BLaER1 treated with 17β-estradiol and CSF1 and Interleukin-3, amounts not matched to agents 10 nM and 100 nM (cell line): ENCODE results near the gene MYLK4.
A peak's percentile ranks its signal among the peaks of the same experiment; 100 is the strongest.

Experiments used
- H3K27ac ChIP-seq, 11 experiments: shearing (Covaris generic); formaldehyde crosslinking; 2 replicates each; pipeline ENCODE4 v1.8.1; 2022
- H3K27me3 ChIP-seq, 11 experiments: shearing (Covaris generic); formaldehyde crosslinking; 2 replicates each; pipeline ENCODE4 v1.8.1; 2022
- H3K36me3 ChIP-seq, 11 experiments: shearing (Covaris generic); formaldehyde crosslinking; 2 replicates each; pipeline ENCODE4 v1.8.1; 2022
- H3K4me1 ChIP-seq, 10 experiments: shearing (Covaris generic); formaldehyde crosslinking; 2 replicates each; pipeline ENCODE4 v1.8.1; 2022
- H3K4me2 ChIP-seq, 11 experiments: shearing (Covaris generic); formaldehyde crosslinking; 2 replicates each; pipeline ENCODE4 v1.8.1; 2022
- H3K4me3 ChIP-seq, 10 experiments: shearing (Covaris generic); formaldehyde crosslinking; 2 replicates each; pipeline ENCODE4 v1.8.1; 2022
- H3K9ac ChIP-seq, 11 experiments: shearing (Covaris generic); formaldehyde crosslinking; 2 replicates each; pipeline ENCODE4 v1.8.1; 2022
- H3K9me3 ChIP-seq, 11 experiments: shearing (Covaris generic); formaldehyde crosslinking; replicated peaks in 1 of 11; 2 replicates each; pipeline ENCODE4 v1.8.1; 2022
- H4K20me1 ChIP-seq, 11 experiments: shearing (Covaris generic); formaldehyde crosslinking; 2 replicates each; pipeline ENCODE4 v1.8.1; 2022
- Cebpa-rat ChIP-seq, 11 experiments: shearing (Covaris generic); IDR thresholded peaks; 2 replicates each; pipeline ENCODE4 v1.8.1; 2022

MYLK4 gene

DNA sequence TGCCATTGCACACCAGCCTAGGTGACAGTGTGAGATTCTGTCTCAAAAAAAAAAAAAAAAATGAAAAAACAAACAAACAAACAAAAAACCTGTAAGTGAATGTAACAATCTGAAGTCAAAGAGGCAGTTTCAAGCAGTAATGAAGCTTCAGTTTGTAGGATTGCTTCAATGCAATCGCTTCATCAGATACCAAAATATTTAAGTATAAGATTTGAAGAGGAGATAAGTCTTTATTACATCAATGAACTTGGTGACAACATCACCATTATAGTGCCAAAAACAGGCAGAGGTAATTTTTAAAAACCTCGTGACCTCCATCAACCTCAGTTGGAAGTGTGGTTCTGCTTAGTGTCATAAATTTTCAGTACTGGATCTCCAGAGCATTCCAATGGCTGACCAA lies 74.7 kb downstream of the MYLK4 start:
- no peak for TF ChIP-seq Cebpa-rat (IDR thresholded peaks at IDR 0.05)
- Histone ChIP-seq H3K27me3 (no peaks in the 10 kb centered on the region; a peak in 1 of 22 replicates), H3K4me2 (no peak overlapping the region), H3K4me3 (no peak overlapping the region), H3K9ac (no peak overlapping the region), H3K4me1 (no peaks in the 10 kb centered on the region), H3K9me3 (no peaks in the 10 kb centered on the region), H3K27ac (no peak overlapping the region), H3K36me3 (no peaks in the 10 kb centered on the region), H4K20me1 (no peaks in the 10 kb centered on the region)

DNA sequence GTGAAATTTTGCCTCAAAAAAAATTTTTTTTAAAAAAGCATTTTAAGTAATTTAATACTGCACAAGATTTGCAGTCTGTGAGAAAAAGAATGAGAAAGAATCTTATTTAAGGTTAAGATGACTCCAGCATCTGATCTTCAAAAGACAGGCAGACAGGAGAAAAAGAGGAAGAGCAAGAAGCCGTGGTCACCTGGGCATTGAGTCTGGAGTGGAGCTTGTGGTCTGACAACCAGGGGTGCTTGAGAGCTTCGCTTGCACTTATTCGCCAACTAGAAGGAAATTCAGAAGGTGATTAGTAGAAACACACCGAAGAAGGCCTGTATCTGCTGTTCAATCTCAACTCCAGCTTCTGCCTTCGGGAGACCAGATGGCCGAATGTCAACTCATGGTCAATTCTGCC lies 75.9 kb downstream of the MYLK4 start:
- Histone ChIP-seq H3K36me3 (no peaks in the 10 kb centered on the region), H3K4me1 (no peaks in the 10 kb centered on the region), H3K4me3 (no peak overlapping the region), H4K20me1 (no peaks in the 10 kb centered on the region), H3K27me3 (no peaks in the 10 kb centered on the region; a peak in 1 of 22 replicates), H3K9ac (no peak overlapping the region), H3K27ac (no peak overlapping the region), H3K9me3 (no peaks in the 10 kb centered on the region), H3K4me2 (no peak overlapping the region)
- TF ChIP-seq Cebpa-rat (IDR thresholded peaks at IDR 0.05), result no peak

DNA sequence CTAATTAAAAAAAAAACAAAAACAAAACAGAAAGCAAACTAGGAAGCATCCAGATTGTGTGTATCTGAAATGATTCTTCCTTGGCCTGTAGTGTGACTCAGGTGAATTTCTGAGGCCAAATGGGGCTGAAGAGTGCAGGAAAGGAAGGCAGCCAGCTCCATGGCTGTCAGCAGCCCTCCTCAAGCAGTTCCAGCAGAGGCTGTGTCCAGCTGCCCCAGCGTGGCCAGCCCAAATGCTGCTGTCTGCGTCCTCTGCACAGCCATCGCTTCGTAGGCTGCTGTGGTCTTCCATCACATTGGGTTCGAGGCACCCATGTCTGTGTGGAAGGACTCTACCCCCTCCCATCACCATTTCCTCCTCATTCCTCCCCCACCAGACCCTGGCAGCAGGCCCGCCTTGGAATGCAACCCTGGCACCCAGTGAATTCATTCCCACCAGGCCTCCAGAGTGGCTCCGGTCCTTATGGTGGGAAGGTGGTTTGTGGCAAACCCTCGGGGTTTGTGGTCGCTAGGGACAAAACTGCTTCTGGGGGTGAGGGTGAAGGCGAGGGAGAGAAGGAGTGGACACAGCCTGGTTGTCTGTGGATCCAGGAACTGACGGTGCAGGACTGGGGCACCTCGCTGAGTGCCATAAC lies 81.5 kb downstream of the MYLK4 start:
- no peak overlapping the region for H3K4me3 ChIP-seq
- no peak overlapping the region for H3K9ac ChIP-seq
- H3K9me3 ChIP-seq, result no peaks in the 10 kb centered on the region
- H4K20me1 ChIP-seq, result no peaks in the 10 kb centered on the region
- H3K36me3 ChIP-seq, result no peaks in the 10 kb centered on the region
- H3K27ac ChIP-seq, result no peak overlapping the region
- peaks cover 0 to 21% (median 0%) of the 10 kb centered on the region in 10 experiments; a peak in 5 of 20 replicates for H3K4me1 ChIP-seq
- H3K4me2 ChIP-seq, result no peak overlapping the region
- no peaks in the 10 kb centered on the region; a peak in 1 of 22 replicates for H3K27me3 ChIP-seq
- TF ChIP-seq Cebpa-rat (IDR thresholded peaks at IDR 0.05), result no peak

DNA sequence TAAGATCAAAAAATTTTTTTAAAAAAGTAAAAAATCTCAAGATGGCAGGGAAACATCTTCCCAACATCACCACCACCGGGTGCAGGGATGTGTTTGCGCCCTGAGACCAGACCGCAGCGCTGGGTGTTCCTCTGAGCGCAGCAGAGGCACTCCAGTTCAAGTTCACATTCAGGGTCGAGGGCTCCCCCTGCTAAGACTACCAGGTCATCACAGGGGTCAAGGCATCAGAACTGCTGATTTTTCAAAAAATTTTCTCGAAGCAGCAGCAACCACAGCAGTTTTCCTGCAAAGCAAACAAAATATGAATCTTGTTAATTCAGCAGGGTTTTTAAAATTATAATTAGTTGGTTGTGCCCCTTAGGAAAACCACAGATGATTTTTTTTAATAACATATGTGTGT lies 83.1 kb downstream of the MYLK4 start:
- Histone ChIP-seq H4K20me1 (no peaks in the 10 kb centered on the region), H3K27ac (no peak overlapping the region), H3K4me2 (peak overlapping the region in 3 of 11 experiments; percentile 15 to 20 (median 18); a peak in 4 of 22 replicates), H3K27me3 (no peaks in the 10 kb centered on the region; a peak in 1 of 22 replicates), H3K36me3 (no peaks in the 10 kb centered on the region), H3K9ac (no peak overlapping the region), H3K9me3 (peaks cover 0 to 7% (median under 1%) of the 10 kb centered on the region in 11 experiments; a peak in 2 of 22 replicates), H3K4me3 (no peak overlapping the region), H3K4me1 (peaks cover 0 to 21% (median 2%) of the 10 kb centered on the region in 10 experiments; a peak in 7 of 20 replicates)
- no peak for TF ChIP-seq Cebpa-rat (IDR thresholded peaks at IDR 0.05)

DNA sequence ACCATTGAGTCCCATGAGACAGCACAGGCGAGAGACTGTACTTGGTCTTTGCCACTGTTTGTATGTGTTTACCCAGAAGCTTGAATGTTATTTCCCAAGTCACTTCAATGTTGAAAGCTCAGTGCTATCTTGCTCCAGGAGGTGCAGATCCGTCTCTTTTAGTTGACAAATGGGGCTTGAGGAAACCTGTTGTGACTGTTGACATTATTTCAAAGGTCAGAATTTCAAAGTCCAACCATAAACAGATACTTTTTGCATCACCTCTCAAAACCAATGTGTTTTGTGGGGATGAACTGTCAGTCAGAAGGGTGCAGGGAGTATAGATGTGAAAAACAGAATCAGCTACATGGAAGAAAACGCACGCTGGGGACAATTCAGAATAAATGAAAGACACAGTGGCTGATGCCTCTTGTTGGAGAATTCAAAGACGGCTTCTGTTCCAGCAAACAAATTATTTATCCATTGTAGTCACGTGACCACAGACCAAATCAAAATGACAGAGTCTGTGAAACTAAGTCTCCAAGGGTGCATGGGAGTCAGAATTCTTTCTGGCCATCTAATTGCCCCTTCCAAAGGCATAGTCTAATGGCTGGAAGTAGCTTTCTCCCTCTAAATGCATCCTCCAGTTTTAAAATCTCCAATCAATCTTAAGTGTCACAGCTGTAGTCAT lies 83.7 kb downstream of the MYLK4 start:
- Histone ChIP-seq H3K4me1 (peaks cover 0 to 21% (median 3%) of the 10 kb centered on the region in 10 experiments; a peak in 9 of 20 replicates), H3K4me2 (peak overlapping the region in 3 of 11 experiments; percentile 15 to 20 (median 18); a peak in 3 of 22 replicates), H3K4me3 (no peak overlapping the region), H3K9ac (no peak overlapping the region), H4K20me1 (no peaks in the 10 kb centered on the region), H3K9me3 (peaks cover 0 to 11% (median 5%) of the 10 kb centered on the region in 11 experiments; a peak in 2 of 22 replicates), H3K36me3 (no peaks in the 10 kb centered on the region), H3K27me3 (no peaks in the 10 kb centered on the region; a peak in 1 of 22 replicates), H3K27ac (no peak overlapping the region)
- no peak for TF ChIP-seq Cebpa-rat (IDR thresholded peaks at IDR 0.05)

DNA sequence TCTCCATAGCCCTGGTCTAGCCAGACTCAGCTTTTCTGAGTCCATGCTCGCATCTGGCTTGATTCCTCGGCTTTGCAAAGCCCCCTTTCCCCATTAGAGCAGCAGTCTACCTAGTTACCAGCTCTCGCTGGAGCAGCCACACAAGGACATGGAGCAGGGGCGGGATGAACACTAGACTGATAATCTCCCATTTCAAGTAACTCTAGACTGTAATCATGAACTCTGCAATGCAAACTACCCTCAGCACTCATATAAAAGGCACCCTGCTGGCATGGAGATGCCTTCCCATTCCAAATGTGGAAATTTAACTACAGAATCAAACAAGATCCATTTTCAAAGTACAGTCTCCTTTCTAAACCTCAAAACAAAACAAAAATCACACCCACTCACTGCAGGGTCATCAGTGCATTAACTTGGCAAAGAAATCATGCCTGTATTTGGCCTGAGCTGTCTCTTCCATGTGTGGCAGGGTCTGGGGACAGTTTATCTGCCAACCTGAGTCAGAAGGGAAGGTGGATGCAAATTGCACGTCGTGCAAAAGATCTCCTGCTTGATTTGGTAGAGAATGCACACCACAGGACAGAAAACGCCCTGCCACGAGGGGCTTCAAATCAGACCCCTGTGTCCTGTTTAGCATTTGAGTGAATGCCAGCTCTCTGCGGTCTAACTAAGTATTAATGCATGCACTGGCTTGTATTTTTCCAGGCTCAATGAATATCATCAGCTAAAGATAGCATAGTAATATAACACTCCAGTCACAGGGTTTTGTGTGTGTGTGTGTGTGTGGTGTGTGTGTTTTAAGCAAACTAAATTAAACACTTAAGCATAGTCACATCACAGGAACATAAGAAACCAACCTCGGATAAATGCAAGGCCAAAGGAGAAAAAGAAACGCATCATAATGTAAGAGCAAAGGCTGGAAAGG lies 85.3 kb downstream of the MYLK4 start:
- TF ChIP-seq Cebpa-rat (IDR thresholded peaks at IDR 0.05), result no peak
- H3K4me1 ChIP-seq, result peaks cover 9 to 21% (median 11%) of the 10 kb centered on the region in 10 experiments; a peak in 19 of 20 replicates
- no peak overlapping the region for H3K27ac ChIP-seq
- no peaks in the 10 kb centered on the region for H4K20me1 ChIP-seq
- H3K9ac ChIP-seq, result no peak overlapping the region
- peak overlapping the region in 2 of 11 experiments; percentile 16 to 32; a peak in 1 of 22 replicates for H3K4me2 ChIP-seq
- H3K36me3 ChIP-seq, result no peaks in the 10 kb centered on the region
- H3K4me3 ChIP-seq, result no peak overlapping the region
- H3K9me3 ChIP-seq, result peaks cover 0 to 11% (median 5%) of the 10 kb centered on the region in 11 experiments; a peak in 2 of 22 replicates
- H3K27me3 ChIP-seq, result no peaks in the 10 kb centered on the region

DNA sequence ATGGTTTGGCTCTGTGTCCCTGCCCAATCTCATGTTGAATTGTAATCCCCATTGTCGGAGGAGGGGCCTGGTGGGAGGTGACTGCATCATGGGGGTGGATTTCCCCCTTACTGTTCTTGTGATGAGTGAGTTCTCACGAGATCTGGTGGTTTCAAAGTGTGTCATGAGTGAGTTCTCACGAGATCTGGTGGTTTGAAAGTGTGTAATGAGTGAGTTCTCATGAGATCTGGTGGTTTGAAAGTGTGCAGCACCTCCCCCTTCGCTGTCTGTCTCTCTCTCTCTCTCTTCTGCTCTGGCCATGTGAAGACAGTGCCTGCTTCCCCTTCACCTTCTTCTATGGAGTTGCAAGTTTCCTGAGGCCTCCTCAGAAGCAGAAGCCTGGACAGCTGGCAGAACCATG lies 87.6 kb downstream of the MYLK4 start:
- TF ChIP-seq Cebpa-rat (IDR thresholded peaks at IDR 0.05), result no peak
- Histone ChIP-seq H3K4me1 (peaks cover 16 to 29% (median 17%) of the 10 kb centered on the region in 10 experiments), H3K36me3 (no peaks in the 10 kb centered on the region), H4K20me1 (no peaks in the 10 kb centered on the region), H3K27ac (no peak overlapping the region), H3K4me2 (peak overlapping the region in 1 of 11 experiments; percentile 43; a peak in 2 of 22 replicates), H3K27me3 (no peaks in the 10 kb centered on the region), H3K4me3 (no peak overlapping the region), H3K9ac (no peak overlapping the region), H3K9me3 (peaks cover 0 to 11% (median 5%) of the 10 kb centered on the region in 11 experiments; a peak in 2 of 22 replicates)

DNA sequence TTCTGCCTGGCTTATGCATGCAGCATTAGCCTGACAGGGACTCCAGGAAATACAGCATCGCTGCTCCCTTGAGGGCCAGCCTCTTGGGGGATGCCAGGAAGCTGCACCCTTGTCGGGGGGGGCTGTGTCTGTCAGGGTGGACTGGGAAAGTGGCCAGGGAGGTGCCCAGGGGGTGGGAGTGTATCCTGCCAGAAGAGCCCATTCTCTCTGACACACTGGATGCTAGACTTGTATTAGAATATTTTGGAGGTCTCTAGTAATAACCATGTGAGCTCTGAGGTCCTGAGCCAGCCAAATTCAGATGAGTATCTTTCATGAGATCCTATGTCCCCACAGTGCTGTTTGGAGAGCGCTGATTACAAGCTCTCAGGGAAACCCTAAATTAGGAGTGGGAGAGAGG lies 89.1 kb downstream of the MYLK4 start:
- H3K4me2 ChIP-seq, result peak overlapping the region in 8 of 11 experiments; percentile 22 to 58 (median 44); a peak in 14 of 22 replicates
- no peaks in the 10 kb centered on the region for H4K20me1 ChIP-seq
- H3K4me3 ChIP-seq, result no peak overlapping the region
- H3K27ac ChIP-seq, result no peak overlapping the region
- peaks cover 7 to 23% (median 17%) of the 10 kb centered on the region in 10 experiments; a peak in 18 of 20 replicates for H3K4me1 ChIP-seq
- peaks cover 0 to 11% (median 5%) of the 10 kb centered on the region in 11 experiments; a peak in 2 of 22 replicates for H3K9me3 ChIP-seq
- no peaks in the 10 kb centered on the region for H3K36me3 ChIP-seq
- H3K9ac ChIP-seq, result peak overlapping the region in 1 of 11 experiments; percentile 25; a peak in 1 of 22 replicates
- TF ChIP-seq Cebpa-rat (IDR thresholded peaks at IDR 0.05), result no peak
- no peaks in the 10 kb centered on the region for H3K27me3 ChIP-seq
